NAMALWA (cell line): Measurements from ENCODE around the gene C16orf46.
A peak's percentile ranks its signal among the peaks of the same experiment; 100 is the strongest.

ENCODE experiments used
- DNase-seq: peaks from one replicate; pipeline ENCODE4 v3.0.0-alpha.2; 2015; ENCODE audit warnings: low spot score

The C16orf46 gene

DNA sequence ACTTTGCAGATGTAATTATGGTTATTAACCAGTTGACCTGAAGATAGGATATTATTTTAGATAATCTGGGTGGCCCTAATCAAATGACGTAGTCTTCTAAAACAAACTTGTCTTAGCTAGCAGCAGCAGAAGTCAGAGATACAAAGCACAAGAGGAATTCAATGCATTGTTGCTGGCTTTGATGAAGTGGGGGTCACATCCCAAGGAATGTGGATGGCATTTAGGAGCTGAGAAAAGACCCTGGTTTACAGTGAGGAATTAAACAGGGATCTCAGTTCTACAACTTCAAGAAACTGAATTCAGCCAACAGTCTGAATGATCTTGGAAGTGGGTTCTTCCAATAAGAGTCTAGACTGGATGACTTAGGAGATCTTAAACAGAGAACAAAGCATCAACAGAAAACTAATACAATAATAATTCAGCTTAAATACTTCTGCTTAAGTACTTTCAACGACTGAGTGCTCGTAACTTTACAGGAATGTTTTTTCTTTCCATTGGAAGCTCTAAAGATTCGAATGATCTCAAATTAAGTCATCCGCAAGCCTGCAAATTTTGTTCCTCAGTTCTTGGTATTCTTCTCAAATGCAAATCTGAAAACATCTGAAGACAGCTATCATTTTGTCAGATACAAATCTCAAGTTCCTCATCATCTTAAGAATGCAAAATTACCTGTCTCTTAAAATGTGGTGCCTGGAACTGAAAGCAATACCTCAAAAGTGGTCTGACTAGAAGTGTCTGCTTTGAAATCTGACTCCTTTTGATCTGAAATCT, 3.3 kb downstream of the C16orf46 start:
- no peak for DNase-seq

- no peak for DNase-seq
Measured at GRCh38 chr16:81071805-81072204, 5.2 kb downstream of the C16orf46 start.

DNA sequence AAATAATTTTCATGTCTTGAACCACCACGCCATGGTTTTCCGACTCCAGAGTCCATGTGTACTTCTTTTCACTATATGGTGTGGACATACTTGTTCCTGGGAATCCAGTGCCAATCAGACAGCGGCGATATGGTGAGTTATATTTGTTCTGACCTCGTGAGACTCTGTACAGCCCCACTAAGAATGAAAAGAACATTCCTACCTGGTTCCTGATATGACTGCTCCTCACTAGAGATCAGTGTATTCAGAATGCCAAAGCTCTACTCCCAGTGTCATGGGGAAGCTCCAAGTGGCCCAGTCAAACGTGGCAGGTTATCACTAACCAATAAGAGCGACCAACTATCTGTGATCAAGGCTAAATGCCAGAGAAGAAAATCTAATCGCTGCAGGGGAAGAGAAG, 6.1 kb downstream of the C16orf46 start:
- DNase-seq, result no peak

DNA sequence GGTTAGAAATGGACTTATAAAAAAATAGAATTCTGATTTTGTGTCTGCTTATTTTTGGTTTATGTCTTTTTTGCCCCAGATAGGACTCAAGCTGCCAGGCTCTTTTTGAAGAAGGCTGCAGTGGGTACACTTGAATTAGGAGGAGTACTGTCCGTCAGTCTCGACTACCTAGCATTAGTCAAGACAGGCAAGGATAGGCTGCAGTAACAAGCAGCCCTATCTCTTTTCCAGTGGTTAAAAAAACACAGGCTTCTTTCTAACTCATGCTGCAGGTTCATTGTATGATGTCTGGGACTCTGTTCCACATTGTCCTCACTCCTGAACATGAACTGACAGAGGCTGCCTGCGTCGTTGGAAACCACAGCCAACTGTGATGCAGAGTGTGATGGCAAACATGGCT, 8.0 kb downstream of the C16orf46 start:
- DNase-seq, result no peak

DNA sequence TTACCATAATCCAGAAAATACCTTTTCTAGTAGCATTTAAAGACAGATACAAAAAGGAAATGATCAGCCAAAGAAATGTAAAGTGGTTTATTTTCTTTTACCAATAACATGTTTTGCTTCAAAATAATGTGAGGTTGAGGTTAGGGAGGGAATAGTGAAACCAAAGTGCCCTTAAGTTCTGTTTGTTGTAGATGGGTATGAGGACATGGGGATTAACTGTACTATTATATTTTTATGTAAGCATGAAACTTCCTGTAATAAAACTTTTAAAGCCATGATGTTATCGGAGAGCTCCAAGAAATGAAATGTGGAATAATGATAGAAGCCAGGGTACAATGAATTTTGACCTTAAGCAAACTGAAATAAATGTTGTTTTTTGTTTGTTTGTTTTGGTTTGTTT, 9.9 kb downstream of the C16orf46 start:
- no peak for DNase-seq

GRCh38 chr16:81066681-81067080, 10.4 kb downstream of the C16orf46 start:
- no peak for DNase-seq

DNA sequence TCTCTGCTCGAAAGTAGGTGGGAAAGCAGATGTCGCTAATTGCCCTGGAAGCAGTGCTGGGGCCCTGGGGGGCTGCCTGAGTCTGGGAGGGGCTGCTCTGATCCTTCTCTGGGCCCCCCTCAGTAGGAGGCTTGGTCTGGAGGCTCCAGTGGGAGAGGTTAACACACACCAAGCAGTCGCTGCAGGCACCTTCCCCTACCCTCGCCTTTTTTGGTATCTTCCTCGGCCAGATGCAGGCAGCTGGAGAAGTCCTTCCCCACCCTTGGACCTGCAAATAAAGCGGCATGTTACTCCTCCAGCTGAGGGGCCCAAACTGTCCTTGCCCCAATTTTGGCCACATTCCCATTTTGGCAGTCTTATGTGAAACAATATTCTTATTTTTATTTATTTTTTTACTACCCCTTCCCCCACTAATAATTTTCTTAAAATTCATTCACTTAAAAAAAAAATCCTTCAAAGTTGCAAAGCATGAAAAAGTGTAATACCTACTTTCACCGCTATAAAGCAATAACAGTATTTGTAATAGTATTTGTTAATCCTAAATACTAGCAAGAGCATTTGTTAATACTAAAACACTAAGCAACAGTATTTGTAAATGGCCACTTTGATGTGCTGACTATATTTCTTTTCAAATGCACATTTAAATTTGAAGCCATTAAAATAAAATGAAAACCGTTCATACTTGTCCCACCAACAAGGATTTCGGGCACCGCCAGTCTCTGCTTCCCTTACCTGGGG, 15.0 kb downstream of the C16orf46 start:
- no peak for DNase-seq

DNA sequence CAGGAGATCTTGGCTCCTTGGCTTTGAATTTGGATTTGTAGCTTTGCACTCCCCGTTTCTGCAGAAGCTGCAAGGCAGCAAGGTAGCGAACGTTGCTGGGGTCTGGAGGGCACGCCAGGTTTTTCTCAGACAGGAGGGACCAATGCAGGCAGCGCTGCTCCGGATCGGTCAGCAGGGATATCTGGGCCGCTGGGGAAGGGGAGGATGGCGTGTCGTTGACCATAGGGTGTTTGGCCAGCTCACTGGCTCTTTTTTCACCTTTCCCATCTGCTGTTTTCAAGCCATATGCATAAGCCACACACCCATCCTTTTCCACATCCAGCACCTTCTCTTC, 15.8 kb downstream of the C16orf46 start:
- no peak for DNase-seq

DNA sequence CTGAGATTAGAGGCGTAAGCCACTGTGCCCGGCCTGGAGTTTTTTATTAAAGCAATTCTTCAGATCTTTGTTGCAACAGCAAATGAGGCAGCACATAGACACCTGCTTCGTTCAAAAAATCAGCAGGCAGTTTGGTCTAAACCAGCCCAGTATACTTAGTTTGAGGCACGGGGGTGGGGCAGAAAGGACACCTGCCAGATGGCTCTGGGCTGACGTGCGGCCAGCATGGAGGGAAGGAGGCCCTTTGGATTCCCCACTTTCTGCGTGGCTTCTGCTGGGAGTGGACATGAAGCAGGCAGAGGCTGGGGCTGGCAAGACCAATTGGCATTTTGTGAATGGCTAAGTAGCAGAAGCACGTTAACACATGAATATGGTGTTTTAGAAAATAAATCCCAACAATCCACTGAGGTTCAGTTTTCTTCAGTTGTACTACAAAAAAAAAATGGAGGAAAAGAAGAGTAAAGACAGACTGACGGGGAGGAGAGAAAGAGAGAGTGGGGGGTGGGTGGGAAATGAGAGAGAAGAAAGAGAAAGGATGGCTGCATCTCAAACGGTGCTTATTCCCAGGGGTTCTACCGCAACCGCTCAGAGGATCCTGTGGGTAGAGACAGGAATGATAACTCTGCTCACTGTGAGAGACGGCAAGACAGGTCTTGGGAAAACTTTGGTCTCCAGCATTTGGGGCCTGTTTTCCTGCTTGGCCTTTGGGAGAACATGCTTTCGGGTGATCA, 16.3 kb downstream of the C16orf46 start:
- no peak for DNase-seq

- no peak for DNase-seq
Measured at GRCh38 chr16:81053761-81054160, 23.3 kb downstream of the C16orf46 start.

- DNase-seq, result no peak
Measured at GRCh38 chr16:81042821-81043220, 34.2 kb downstream of the C16orf46 start.

DNA sequence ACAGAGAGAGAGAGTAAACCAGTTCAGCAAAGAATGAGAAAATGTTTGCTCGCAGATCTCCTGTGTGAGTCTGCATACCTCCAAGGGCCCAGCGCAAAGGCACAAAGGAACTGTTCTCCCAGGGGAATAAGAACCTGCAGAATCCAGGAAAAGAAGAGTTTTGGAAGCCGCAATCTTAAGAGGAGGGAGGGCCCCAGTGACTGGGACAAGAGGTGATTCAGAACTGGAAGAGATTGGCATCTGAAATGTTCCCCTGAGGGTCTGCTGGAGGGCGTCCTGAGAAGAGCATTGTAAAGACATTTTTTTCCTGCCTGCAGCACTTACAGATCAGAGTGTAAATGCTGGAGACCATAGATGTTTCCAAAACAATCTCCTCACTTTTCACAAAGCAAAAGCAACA, 35.3 kb downstream of the C16orf46 start:
- DNase-seq, result no peak

GRCh38 chr16:81040842-81041241, 36.2 kb downstream of the C16orf46 start:
- DNase-seq, result no peak

DNA sequence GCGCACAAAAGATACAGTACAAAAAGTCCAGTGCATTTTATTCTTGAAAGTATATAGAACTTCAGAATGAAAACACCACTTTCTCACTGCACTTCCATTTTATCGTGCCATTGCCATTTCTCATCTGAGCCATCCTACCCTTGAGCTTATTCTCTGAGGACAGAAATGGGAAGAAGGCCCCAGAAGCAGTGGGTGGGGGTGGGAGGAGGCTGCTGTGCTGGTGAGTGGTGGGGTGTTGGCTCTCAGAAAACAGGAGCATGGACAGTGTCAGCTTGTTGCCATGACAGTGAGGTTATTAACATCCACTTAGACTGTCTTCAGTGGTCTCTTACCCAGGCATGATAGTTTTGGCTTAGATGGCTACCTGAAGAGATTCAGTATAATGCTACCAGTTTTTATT, 36.9 kb downstream of the C16orf46 start:
- DNase-seq, result no peak

- DNase-seq, result peak; percentile 55
Measured at GRCh38 chr16:81036751-81037350, 40.2 kb downstream of the C16orf46 start.

GRCh38 chr16:81035975-81036750, 40.9 kb downstream of the C16orf46 start:
- peak; percentile 68 for DNase-seq

DNA sequence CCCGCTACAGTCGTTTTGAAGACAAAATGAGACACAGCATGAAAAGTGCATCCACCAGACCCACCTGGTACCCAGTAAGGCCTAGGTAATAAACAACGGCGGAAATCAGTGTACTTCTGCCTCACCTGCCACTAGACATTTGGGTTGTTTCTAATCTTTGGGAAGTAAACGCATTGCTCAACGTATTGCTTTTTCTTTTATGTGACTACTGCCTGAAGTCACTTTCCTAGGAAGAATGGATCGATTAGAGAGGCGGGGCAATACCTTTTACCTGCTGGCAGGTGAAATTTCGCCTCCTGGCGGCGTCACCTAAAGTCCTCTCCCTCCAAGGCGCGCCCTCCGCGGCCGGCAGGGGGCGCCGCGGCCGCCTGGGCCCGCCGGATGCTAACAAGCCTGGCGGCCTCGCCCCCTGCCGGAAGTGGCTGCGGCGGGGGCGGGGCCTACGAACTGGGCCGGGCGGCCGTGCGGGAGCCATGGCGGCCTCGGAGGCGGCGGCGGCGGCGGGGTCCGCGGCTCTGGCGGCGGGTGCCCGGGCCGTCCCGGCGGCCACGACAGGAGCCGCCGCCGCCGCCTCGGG, 41.6 kb downstream of the C16orf46 start, which contains the start of gene ATMIN:
ATMIN (plus strand) TSS at position 445 of the 577 bp plus-strand sequence; CDS start at position 474, 29 bp downstream.
- DNase-seq, result peak; percentile 93

DNA sequence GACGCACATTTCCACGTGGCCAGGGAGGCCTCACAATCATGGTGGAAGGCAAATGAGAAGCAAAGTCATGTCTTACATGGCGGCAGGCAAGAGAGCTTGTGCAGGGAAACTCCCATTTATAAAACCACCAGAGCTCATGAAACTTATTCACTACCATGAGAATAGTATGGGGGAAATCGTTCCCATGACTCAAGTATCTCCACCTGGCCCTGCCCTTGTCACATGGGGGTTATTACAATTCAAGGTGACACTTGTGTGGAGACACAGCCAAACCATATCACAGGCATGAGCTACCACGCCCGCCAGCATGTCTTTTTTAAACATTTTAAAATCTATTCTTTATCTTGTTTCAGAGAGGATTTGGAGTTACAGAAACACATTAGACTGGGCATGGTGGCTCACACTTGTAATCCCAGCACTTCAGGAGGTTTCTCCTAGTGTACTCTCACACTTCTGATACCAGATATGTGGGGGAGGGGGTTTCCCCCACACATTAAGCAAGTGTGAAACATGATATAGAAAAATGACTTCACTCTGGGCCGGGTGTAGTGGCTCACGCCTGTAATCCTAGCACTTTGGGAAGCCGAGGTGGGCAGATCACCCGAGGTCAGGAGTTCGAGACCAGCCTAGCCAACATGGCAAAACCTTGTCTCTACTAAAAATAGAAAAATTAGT, 47.0 kb downstream of the C16orf46 start:
- DNase-seq, result no peak

- no peak for DNase-seq
Measured at GRCh38 chr16:81026429-81026828, 50.6 kb downstream of the C16orf46 start.

- DNase-seq, result no peak
Measured at GRCh38 chr16:81018496-81018895, 58.5 kb downstream of the C16orf46 start.

GRCh38 chr16:81014672-81015071, 62.4 kb downstream of the C16orf46 start:
- no peak for DNase-seq
